Trophoblast cell (in vitro differentiated cells and primary cell): ENCODE data around the gene PPP1R36. TPM values are rescaled to one million over a fixed set of nuclear protein-coding genes. Genes with fewer than 3 reads are reported as not detected.
A peak's percentile ranks its signal among the peaks of the same experiment; 100 is the strongest.

Experiments
- DNase-seq, 2 donors: peaks; one replicate each; pipeline ENCODE4 v3.0.0-alpha.2; 2016
- H2AFZ ChIP-seq: 2 replicates; pipeline ENCODE4 v1.6.1; 2013; ENCODE audit warnings: low read length, moderate library complexity, mild to moderate bottlenecking; ENCODE audit not compliant: insufficient read depth, poor library complexity
- H2AK5ac ChIP-seq: 2 replicates; pipeline ENCODE4 v1.6.1; 2013; ENCODE audit warnings: mild to moderate bottlenecking, low read length
- H2BK120ac ChIP-seq: 2 replicates; pipeline ENCODE4 v1.6.1; 2013; ENCODE audit warnings: low read length, mild to moderate bottlenecking, moderate library complexity; ENCODE audit not compliant: insufficient read depth, poor library complexity
- H2BK12ac ChIP-seq: 2 replicates; pipeline ENCODE4 v1.6.1; 2013; ENCODE audit warnings: mild to moderate bottlenecking, low read length, moderate library complexity
- H2BK5ac ChIP-seq: 2 replicates; pipeline ENCODE4 v1.6.1; 2013; ENCODE audit warnings: low read length, low read depth, moderate library complexity, mild to moderate bottlenecking; ENCODE audit not compliant: poor library complexity
- H3K14ac ChIP-seq: 2 replicates; pipeline ENCODE4 v1.6.1; 2013; ENCODE audit warnings: mild to moderate bottlenecking, low read length
- H3K18ac ChIP-seq: 2 replicates; pipeline ENCODE4 v1.6.1; 2013; ENCODE audit warnings: mild to moderate bottlenecking, low read length
- H3K23ac ChIP-seq: 2 replicates; pipeline ENCODE4 v1.6.1; 2013; ENCODE audit warnings: low read length
- H3K27ac ChIP-seq: 2 replicates; pipeline ENCODE4 v1.5.1; 2013; ENCODE audit warnings: low read depth, mild to moderate bottlenecking, inconsistent platforms, low read length, moderate library complexity
- H3K27me3 ChIP-seq: 2 replicates; pipeline ENCODE4 v1.6.1; 2013; ENCODE audit warnings: inconsistent platforms, mild to moderate bottlenecking, low read length, moderate library complexity; ENCODE audit not compliant: insufficient read depth
- H3K36me3 ChIP-seq, 2 experiments: 1 replicate in 1 of 2; 2 replicates in 1 of 2; pipeline ENCODE4 v1.6.1; 2013; ENCODE audit warnings: low read length in 2 of 2, mild to moderate bottlenecking in 2 of 2, moderate library complexity in 1 of 2; ENCODE audit not compliant: insufficient read depth in 2 of 2, control insufficient read depth in 1 of 2
- H3K4ac ChIP-seq: 2 replicates; pipeline ENCODE4 v1.6.1; 2013; ENCODE audit warnings: low read depth, mild to moderate bottlenecking, low read length, moderate library complexity
- H3K4me1 ChIP-seq, 2 experiments: 1 replicate in 1 of 2; 2 replicates in 1 of 2; pipeline ENCODE4 v1.6.1; 2013; ENCODE audit warnings: low read length in 2 of 2, mild to moderate bottlenecking in 2 of 2, moderate library complexity in 1 of 2; ENCODE audit not compliant: insufficient read depth in 2 of 2, control insufficient read depth in 1 of 2
- H3K4me2 ChIP-seq: 2 replicates; pipeline ENCODE4 v1.6.1; 2013; ENCODE audit warnings: inconsistent platforms, mild to moderate bottlenecking, low read length, moderate library complexity
- H3K4me3 ChIP-seq: 2 replicates; pipeline ENCODE4 v1.5.1; 2013; ENCODE audit warnings: mild to moderate bottlenecking, low read depth, low read length, inconsistent platforms
- H3K79me1 ChIP-seq: one replicate; pipeline ENCODE4 v1.6.1; 2013; ENCODE audit warnings: low read length
- H3K79me2 ChIP-seq: 2 replicates; pipeline ENCODE4 v1.6.1; 2013; ENCODE audit warnings: low read length, mild to moderate bottlenecking; ENCODE audit not compliant: control insufficient read depth, insufficient read depth, poor library complexity
- H3K9ac ChIP-seq: 2 replicates; pipeline ENCODE4 v1.6.1; 2013; ENCODE audit warnings: mild to moderate bottlenecking, low read length
- H3K9me3 ChIP-seq: 2 replicates; pipeline ENCODE4 v1.6.1; 2013; ENCODE audit warnings: low read depth, mild to moderate bottlenecking, control low read depth, inconsistent platforms, low read length; ENCODE audit not compliant: insufficient read depth
- H4K12ac ChIP-seq: 2 replicates; pipeline ENCODE4 v1.6.1; 2013; ENCODE audit warnings: low read depth, mild to moderate bottlenecking, low read length, moderate library complexity
- H4K8ac ChIP-seq: 2 replicates; pipeline ENCODE4 v1.6.1; 2013; ENCODE audit warnings: low read depth, mild to moderate bottlenecking, low read length, moderate library complexity
- H4K91ac ChIP-seq: one replicate; pipeline ENCODE4 v1.6.1; 2013; ENCODE audit warnings: low read depth, mild to moderate bottlenecking, low read length, moderate library complexity
- WGBS: extraction: QIAGEN DNeasy Blood & Tissue Kit; methylation state at CpG from one replicate; pipeline ENCODE4 v1.1.7; 2013; ENCODE audit warnings: missing lambda C conversion rate; ENCODE audit not compliant: insufficient read length, insufficient coverage; ENCODE audit errors: extremely low coverage; 5-methylcytosine and 5-hydroxymethylcytosine counted together
- polyA plus RNA-seq: library from polyadenylated mRNA; stranded (reverse); fragments of 200-250 nt; gene quantifications from 2 replicates; pipeline ENCODE4 v1.2.3, GENCODE V29; 2013

PPP1R36 gene
- 0.97 and 0.99 TPM in 2 replicates for polyA plus RNA-seq

GRCh38 chr14:64549791-64550620 is at the start of gene PPP1R36:
PPP1R36 (plus strand) TSS chr14:64549961; CDS start chr14:64549998, 37 bp downstream.
- H3K23ac ChIP-seq = no peak within 1 kb of the TSS
- peaks cover 4 to 13% of the 10 kb centered on the region in 2 experiments for H3K4me1 ChIP-seq
- peak within 1 kb of the TSS; percentile 63 for H3K4me3 ChIP-seq
- peak within 1 kb of the TSS; percentile 79 for H2AFZ ChIP-seq
- H3K79me2 ChIP-seq = peaks cover 3% of the 10 kb centered on the region
- no peaks in the 10 kb centered on the region for H3K36me3 ChIP-seq
- DNase-seq = peak; percentile 73 to 84
- peaks cover 5% of the 10 kb centered on the region for H3K79me1 ChIP-seq
- H4K12ac ChIP-seq = peak within 1 kb of the TSS; percentile 6
- peak within 1 kb of the TSS; percentile 35 for H2BK5ac ChIP-seq
- H3K14ac ChIP-seq = peak within 1 kb of the TSS; percentile 75
- peak within 1 kb of the TSS; percentile 1 for H3K4ac ChIP-seq
- no peak within 1 kb of the TSS for H3K27ac ChIP-seq
- peak within 1 kb of the TSS; percentile 63 for H2BK12ac ChIP-seq
- H3K9ac ChIP-seq = peak within 1 kb of the TSS; percentile 28
- no CpG with 5 or more reads among the region's 54 CpGs for WGBS
- peak within 1 kb of the TSS; percentile 69 for H4K91ac ChIP-seq
- no peaks in the 10 kb centered on the region for H3K9me3 ChIP-seq
- peak within 1 kb of the TSS; percentile 81 for H3K4me2 ChIP-seq
- peak within 1 kb of the TSS; percentile 63 for H4K8ac ChIP-seq
- H3K27me3 ChIP-seq = no peaks in the 10 kb centered on the region
- H2AK5ac ChIP-seq = no peak within 1 kb of the TSS
- peak within 1 kb of the TSS; percentile 56 for H2BK120ac ChIP-seq
- H3K18ac ChIP-seq = peak within 1 kb of the TSS; percentile 8

- no peak for DNase-seq
- Histone ChIP-seq H2AK5ac (no peak overlapping the region), H3K18ac (no peak overlapping the region), H3K4me1 (peaks cover 7 to 8% of the 10 kb centered on the region in 2 experiments), H4K12ac (no peak overlapping the region), H3K27me3 (no peaks in the 10 kb centered on the region), H3K14ac (no peak overlapping the region), H4K8ac (no peak overlapping the region), H2BK12ac (no peak overlapping the region), H3K79me1 (peaks cover 30% of the 10 kb centered on the region), H2BK120ac (no peak overlapping the region), H2AFZ (no peak overlapping the region), H3K4me2 (no peak overlapping the region), H4K91ac (no peak overlapping the region), H3K9ac (no peak overlapping the region), H3K23ac (no peak overlapping the region), H3K4ac (no peak overlapping the region), H3K4me3 (no peak overlapping the region), H3K27ac (no peak overlapping the region), H3K36me3 (peaks cover 0 to 2% of the 10 kb centered on the region in 2 experiments), H2BK5ac (no peak overlapping the region), H3K79me2 (peaks cover 21% of the 10 kb centered on the region), H3K9me3 (no peaks in the 10 kb centered on the region)
- WGBS = no CpG with 5 or more reads among the region's 1 CpG
Measured at GRCh38 chr14:64500088-64500487, 49.7 kb upstream of the PPP1R36 start.

- Histone ChIP-seq H2AFZ (no peak overlapping the region), H3K9me3 (no peaks in the 10 kb centered on the region), H4K12ac (no peak overlapping the region), H3K4me3 (no peak overlapping the region), H3K27ac (peak overlapping the region; percentile 100), H3K27me3 (no peaks in the 10 kb centered on the region), H3K4ac (no peak overlapping the region), H3K79me2 (peaks cover 27% of the 10 kb centered on the region), H3K36me3 (no peaks in the 10 kb centered on the region), H3K14ac (no peak overlapping the region), H3K23ac (no peak overlapping the region), H2BK120ac (no peak overlapping the region), H4K8ac (no peak overlapping the region), H2BK5ac (no peak overlapping the region), H4K91ac (peak overlapping the region; percentile 1), H3K18ac (no peak overlapping the region), H3K4me2 (peak overlapping the region; percentile 99), H3K79me1 (peaks cover 33% of the 10 kb centered on the region), H3K9ac (no peak overlapping the region), H2AK5ac (no peak overlapping the region), H3K4me1 (peaks cover 8% of the 10 kb centered on the region in 2 experiments), H2BK12ac (no peak overlapping the region)
- no CpG with 5 or more reads among the region's 8 CpGs for WGBS
- DNase-seq = peak; percentile 71 to 74
Measured at GRCh38 chr14:64501411-64502171, 48.2 kb upstream of the PPP1R36 start.

- peaks cover 33% of the 10 kb centered on the region for H3K79me1 ChIP-seq
- peak overlapping the region; percentile 98 for H2BK5ac ChIP-seq
- H3K9me3 ChIP-seq = no peaks in the 10 kb centered on the region
- no peaks in the 10 kb centered on the region for H3K36me3 ChIP-seq
- peak overlapping the region; percentile 100 for H4K91ac ChIP-seq
- no peak overlapping the region for H4K12ac ChIP-seq
- H2BK120ac ChIP-seq = peak overlapping the region; percentile 45
- H3K27ac ChIP-seq = peak overlapping the region; percentile 100
- H3K14ac ChIP-seq = peak overlapping the region; percentile 98
- peak overlapping the region; percentile 68 for H3K9ac ChIP-seq
- peak overlapping the region; percentile 98 for H2BK12ac ChIP-seq
- WGBS = no CpG with 5 or more reads among the region's 6 CpGs
- peaks cover 8 to 9% of the 10 kb centered on the region in 2 experiments for H3K4me1 ChIP-seq
- H3K4me3 ChIP-seq = no peak overlapping the region
- H3K4me2 ChIP-seq = peak overlapping the region; percentile 99
- H3K79me2 ChIP-seq = peaks cover 29% of the 10 kb centered on the region
- peak overlapping the region; percentile 96 for H3K18ac ChIP-seq
- H4K8ac ChIP-seq = peak overlapping the region; percentile 93
- peak overlapping the region; percentile 96 for H3K4ac ChIP-seq
- DNase-seq = peak in 1 of 2 donors; percentile 2
- H2AK5ac ChIP-seq = peak overlapping the region; percentile 71
- H3K27me3 ChIP-seq = no peaks in the 10 kb centered on the region
- no peak overlapping the region for H3K23ac ChIP-seq
- peak overlapping the region; percentile 66 for H2AFZ ChIP-seq
Measured at GRCh38 chr14:64502456-64502855, 47.3 kb upstream of the PPP1R36 start.
